ENCODE measurements around the gene ACVR1C. TPM values are rescaled to one million over a fixed set of nuclear protein-coding genes. Genes with fewer than 3 reads are reported as not detected.

ACVR1C gene
- total RNA-seq, 1 experiment from 2014 or later: 0.40 TPM

GRCh38 chr2:157509744-157510143 lies 118.9 kb downstream of the ACVR1C start:
- ChIA-PET POLR2A (ENCODE audit: unreplicated experiment) (no interaction called here), CTCF (no interaction called here)
- DNase-seq (peak; percentile 37), ATAC-seq (no peak)
- H3K9ac ChIP-seq (ENCODE audit: low read length): no peak overlapping the region
- peak; percentile 32; the same call in 1 of the 2 replicates for TF ChIP-seq CTCF (conservative IDR thresholded peaks at IDR 0.05; ENCODE audit: low read depth, low read length)
- TF ChIP-seq EZH2 (IDR thresholded peaks at IDR 0.05; ENCODE audit: low read length, unreplicated experiment): no peak
- TF ChIP-seq EZH2phosphoT487 (IDR thresholded peaks at IDR 0.05; ENCODE audit: borderline replicate concordance, low read length): no peak
- intact Hi-C loops (cut with micrococcal nuclease): loop anchor here (1.0 to 5.0 kb wide), 2 partner anchors 84 to 503 kb away; no protein-coding TSS in a partner anchor
- no peak overlapping the region for H3K4me2 ChIP-seq (ENCODE audit: low read length)
- H3K27me3 ChIP-seq (ENCODE audit: low read length): 0 out of 2 replicates have a peak, but pooled peaks cover 6% of the 10 kb centered on the region
- no peaks in the 10 kb centered on the region for H3K79me2 ChIP-seq (ENCODE audit: low read length)
- no peak overlapping the region for H2AFZ ChIP-seq (ENCODE audit: low read length)
- no peaks in the 10 kb centered on the region for H3K9me2 ChIP-seq (replicated peaks; ENCODE audit: low read length)
- no peaks in the 10 kb centered on the region for H3K36me3 ChIP-seq (ENCODE audit: low read depth, low read length)
- H3K9me3 ChIP-seq (ENCODE audit: low read length): no peaks in the 10 kb centered on the region
- H3K27ac ChIP-seq (ENCODE audit: low read length): no peak overlapping the region
- BruUV-seq (replicated peaks): no TSS peak
- no peaks in the 10 kb centered on the region for H4K20me1 ChIP-seq (ENCODE audit: low read length)
- H3F3A ChIP-seq (ENCODE audit: low read length, unreplicated experiment): no peaks in the 10 kb centered on the region
- no peaks in the 10 kb centered on the region for H3K4me1 ChIP-seq (ENCODE audit: insufficient read depth, low read length)
- H3K4me3 ChIP-seq (ENCODE audit: low read length): no peak overlapping the region

- Histone ChIP-seq H3K9ac (ENCODE audit: low read length) (no peak overlapping the region), H3K4me3 (ENCODE audit: low read length) (no peak overlapping the region), H4K20me1 (ENCODE audit: low read length) (no peaks in the 10 kb centered on the region), H3F3A (ENCODE audit: low read length, unreplicated experiment) (no peaks in the 10 kb centered on the region), H3K4me2 (ENCODE audit: low read length) (no peak overlapping the region), H3K27me3 (ENCODE audit: low read length) (0 out of 2 replicates have a peak, but pooled peaks cover 6% of the 10 kb centered on the region), H3K36me3 (ENCODE audit: low read depth, low read length) (no peaks in the 10 kb centered on the region), H2AFZ (ENCODE audit: low read length) (no peak overlapping the region), H3K9me2 (replicated peaks; ENCODE audit: low read length) (no peaks in the 10 kb centered on the region), H3K9me3 (ENCODE audit: low read length) (no peaks in the 10 kb centered on the region), H3K79me2 (ENCODE audit: low read length) (no peaks in the 10 kb centered on the region), H3K27ac (ENCODE audit: low read length) (no peak overlapping the region), H3K4me1 (ENCODE audit: insufficient read depth, low read length) (no peaks in the 10 kb centered on the region)
- no TSS peak for BruUV-seq (replicated peaks)
- ChIA-PET CTCF (no interaction called here), POLR2A (ENCODE audit: unreplicated experiment) (no interaction called here)
- intact Hi-C loops (cut with micrococcal nuclease): no loop called here
- no peak for ATAC-seq
- TF ChIP-seq CTCF (conservative IDR thresholded peaks at IDR 0.05; ENCODE audit: low read depth, low read length): no peak
- TF ChIP-seq EZH2phosphoT487 (IDR thresholded peaks at IDR 0.05; ENCODE audit: borderline replicate concordance, low read length): no peak
- peak; percentile 15 for DNase-seq
These were observed 120.0 kb downstream of the ACVR1C start for GRCh38 chr2:157508676-157509075.

- no peak for ATAC-seq
- no peak for DNase-seq
- Histone ChIP-seq H3K4me3 (ENCODE audit: low read length) (no peak overlapping the region), H3K27me3 (ENCODE audit: low read length) (0 out of 2 replicates have a peak, but pooled peaks cover 6% of the 10 kb centered on the region), H3K9me2 (replicated peaks; ENCODE audit: low read length) (no peaks in the 10 kb centered on the region), H3K4me1 (ENCODE audit: insufficient read depth, low read length) (no peaks in the 10 kb centered on the region), H2AFZ (ENCODE audit: low read length) (no peak overlapping the region), H4K20me1 (ENCODE audit: low read length) (no peaks in the 10 kb centered on the region), H3K4me2 (ENCODE audit: low read length) (no peak overlapping the region), H3F3A (ENCODE audit: low read length, unreplicated experiment) (no peaks in the 10 kb centered on the region), H3K36me3 (ENCODE audit: low read depth, low read length) (no peaks in the 10 kb centered on the region), H3K9ac (ENCODE audit: low read length) (no peak overlapping the region), H3K9me3 (ENCODE audit: low read length) (no peaks in the 10 kb centered on the region), H3K79me2 (ENCODE audit: low read length) (no peaks in the 10 kb centered on the region), H3K27ac (ENCODE audit: low read length) (no peak overlapping the region)
- TF ChIP-seq EZH2 (IDR thresholded peaks at IDR 0.05; ENCODE audit: low read length, unreplicated experiment) (no peak), EZH2phosphoT487 (IDR thresholded peaks at IDR 0.05; ENCODE audit: borderline replicate concordance, low read length) (no peak), CTCF (conservative IDR thresholded peaks at IDR 0.05; ENCODE audit: low read depth, low read length) (no peak)
- intact Hi-C loops (cut with micrococcal nuclease): no loop called here
- ChIA-PET POLR2A (ENCODE audit: unreplicated experiment) (no interaction called here), CTCF (no interaction called here)
- no TSS peak for BruUV-seq (replicated peaks)
These were observed 122.1 kb downstream of the ACVR1C start for GRCh38 chr2:157506586-157506985.
